Hematopoietic multipotent progenitor cell treated with erythropoietin and hydrocortisone succinate and interleukin-3 and kit ligand, for 17 days (in vitro differentiated cells): ENCODE data around the gene COMTD1.
A peak's percentile ranks its signal among the peaks of the same experiment; 100 is the strongest.

Experiments used
- DNase-seq: peaks from one replicate; pipeline ENCODE4 v3.0.0-alpha.2; 2015; ENCODE audit warnings: low spot score

The COMTD1 gene

DNA sequence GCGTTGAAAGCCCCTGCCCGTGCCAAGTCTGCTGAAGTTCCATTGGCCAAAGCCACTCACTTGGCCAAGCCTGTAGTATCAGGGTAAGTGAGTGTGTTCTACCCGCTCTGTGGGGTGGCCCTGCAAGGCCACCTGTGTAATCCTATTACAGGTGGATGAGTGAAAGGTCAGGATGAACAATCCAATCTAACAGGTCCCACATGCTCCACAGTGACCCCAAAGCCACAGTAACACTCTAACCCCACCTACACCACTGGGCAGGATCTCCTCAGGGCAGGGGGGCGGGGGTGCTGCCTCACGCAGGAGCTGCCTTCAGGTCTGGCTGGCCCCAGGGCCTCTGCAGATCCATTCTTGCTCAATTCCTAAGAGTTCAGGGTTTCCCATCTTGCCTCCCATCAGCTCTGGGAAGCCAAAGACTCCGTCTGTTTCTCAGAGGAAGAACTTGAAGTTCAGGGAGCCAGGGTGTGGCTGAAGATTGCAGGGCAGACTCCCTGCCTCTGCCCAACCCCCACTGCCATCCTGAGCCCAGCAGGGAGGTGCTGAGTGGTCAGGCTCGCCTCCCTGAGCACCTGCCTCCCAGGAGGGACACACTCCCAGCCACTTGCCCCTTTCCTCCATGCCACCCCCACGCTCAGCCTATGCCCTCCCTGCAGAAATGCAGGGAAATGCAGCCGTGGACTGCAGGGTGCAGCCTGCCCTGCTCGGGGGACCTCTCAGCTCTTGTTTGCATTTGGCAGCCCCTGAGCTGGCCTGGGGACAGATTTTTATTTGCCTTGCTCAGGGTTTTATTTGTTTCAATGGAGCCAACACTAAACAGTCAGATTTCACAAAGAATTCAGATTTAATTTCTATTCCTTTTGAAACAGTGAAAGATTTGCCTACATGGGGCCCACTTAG, 9.8 kb upstream of the COMTD1 start:
- no peak for DNase-seq

DNA sequence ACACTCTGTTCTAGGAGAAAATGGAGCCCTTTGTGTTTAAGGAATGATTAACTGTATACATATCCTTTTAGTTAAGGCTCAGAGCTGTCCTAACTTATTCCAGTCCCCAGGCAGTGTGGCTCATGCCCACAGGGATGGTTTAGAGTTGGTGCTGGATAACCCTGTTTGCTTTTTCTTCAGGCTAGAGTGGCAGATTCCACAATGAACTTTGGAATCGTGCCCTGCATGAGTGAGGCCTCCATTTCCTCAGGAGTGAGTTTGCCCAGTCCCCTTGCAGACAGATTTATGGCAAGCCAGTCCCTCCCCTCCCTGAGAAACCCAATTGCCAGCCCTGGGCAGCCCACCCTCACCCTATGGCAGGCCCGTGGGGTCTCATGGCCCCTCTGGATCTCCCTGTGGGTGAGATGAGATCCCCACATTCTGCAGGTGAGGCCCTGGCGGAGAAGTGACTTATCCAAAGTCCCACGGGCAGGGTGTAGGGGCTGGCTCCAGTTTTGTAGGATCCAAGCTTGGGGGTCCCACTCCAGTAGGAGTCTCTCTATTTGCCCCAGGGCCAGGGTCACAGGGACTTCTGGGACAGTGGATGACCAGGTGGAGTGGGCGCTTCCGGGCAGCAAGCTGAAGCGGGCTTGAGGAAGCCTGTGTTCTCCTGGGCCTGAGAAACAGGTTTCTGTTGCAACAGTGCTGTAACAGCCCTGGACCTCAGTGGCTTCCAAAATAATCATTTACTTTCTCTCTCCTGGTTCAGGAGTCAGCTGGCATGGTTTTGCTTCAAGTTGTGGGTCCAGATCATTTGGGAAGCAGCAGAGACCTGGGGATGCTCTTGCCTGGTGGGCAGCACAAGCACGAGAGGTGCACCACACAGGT, 9.0 kb upstream of the COMTD1 start:
- DNase-seq = no peak

DNA sequence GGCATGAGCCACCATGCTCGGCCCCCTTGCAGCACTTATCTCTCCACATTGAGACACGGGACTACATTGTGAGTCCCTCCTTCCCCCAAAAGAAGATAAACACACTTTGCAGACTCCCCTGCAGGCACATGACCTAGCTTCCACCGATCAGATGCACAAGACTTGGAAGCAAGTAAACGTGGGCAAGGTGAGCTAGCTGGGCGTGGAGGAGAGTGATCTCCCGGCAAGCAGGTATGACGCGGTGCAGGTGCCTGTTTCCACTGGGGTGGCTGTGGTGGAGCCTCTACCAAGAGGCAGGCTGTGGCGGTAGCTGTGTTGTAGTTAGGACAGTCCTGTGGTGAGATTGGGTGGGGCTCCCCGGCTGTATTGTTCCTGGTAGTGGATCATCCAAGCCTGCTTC, 7.7 kb upstream of the COMTD1 start:
- DNase-seq = no peak

DNA sequence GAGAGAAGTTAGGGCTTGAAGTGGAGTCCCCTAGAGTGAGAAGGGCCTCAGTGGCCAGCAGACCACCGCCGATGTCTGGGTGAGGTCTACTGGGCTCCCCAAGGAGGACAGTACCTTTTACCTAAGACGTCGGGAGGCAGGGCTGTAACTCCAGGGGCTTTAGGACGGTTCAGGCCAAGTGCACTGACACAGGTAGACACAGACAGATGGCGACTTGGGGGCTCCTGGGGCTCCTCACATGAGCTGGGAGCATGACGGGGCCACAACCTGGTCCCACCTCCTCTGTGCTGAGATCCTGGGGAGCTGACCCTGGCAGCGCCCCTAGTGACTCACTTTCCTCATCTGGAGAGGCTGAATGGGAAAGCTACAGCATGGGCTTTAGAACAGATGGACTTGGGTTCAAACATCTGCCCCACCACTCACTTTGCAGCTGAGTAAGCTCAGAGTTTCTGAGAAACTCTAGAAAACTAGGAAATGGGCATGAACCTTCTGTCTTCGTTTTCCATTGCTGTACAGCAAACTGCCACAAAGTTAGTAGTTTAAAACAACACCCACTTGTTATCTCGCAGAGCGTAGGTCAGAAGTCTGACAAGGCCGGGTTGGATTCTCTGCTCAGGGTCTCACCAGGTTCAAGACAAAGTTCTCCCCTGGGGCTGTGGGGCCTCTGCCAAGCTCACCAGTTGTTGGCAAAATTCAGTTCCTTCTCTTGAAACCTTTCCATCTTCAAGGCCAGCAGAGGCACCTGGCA, 4.7 kb upstream of the COMTD1 start:
- DNase-seq = no peak

DNA sequence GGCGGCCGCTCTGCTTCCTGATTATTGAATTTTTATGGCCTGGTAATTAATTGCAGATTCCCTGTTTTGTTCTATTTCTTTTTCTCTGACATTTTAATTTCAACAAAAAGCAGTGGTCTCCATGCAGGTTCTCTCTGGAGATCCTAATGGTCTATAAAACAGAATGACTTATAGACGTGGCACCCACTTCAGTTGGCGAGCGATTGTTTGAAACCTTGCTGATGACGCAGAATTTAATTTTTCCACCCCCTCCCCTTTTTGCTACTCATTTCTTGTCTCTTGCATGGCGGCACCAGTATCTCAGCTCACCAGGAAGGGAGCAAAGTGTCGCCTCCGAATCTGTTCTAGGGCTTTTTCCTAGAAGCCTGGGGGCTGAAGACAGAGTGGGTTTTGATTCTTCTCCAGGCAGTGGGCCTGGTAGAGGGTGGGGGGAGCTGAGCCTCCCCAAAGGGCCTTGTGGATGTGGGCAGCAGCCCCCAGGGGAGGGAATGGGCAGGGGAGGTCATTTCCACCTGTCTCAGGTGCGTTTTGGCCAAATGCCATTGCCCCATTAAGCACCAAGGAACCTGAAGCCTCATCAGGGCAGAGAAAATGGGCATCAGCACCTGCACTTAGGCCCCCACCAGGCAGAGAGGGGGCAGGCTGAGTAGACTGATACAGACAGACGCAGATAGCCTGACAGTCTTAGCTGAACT, 3.5 kb upstream of the COMTD1 start:
- DNase-seq = no peak

DNA sequence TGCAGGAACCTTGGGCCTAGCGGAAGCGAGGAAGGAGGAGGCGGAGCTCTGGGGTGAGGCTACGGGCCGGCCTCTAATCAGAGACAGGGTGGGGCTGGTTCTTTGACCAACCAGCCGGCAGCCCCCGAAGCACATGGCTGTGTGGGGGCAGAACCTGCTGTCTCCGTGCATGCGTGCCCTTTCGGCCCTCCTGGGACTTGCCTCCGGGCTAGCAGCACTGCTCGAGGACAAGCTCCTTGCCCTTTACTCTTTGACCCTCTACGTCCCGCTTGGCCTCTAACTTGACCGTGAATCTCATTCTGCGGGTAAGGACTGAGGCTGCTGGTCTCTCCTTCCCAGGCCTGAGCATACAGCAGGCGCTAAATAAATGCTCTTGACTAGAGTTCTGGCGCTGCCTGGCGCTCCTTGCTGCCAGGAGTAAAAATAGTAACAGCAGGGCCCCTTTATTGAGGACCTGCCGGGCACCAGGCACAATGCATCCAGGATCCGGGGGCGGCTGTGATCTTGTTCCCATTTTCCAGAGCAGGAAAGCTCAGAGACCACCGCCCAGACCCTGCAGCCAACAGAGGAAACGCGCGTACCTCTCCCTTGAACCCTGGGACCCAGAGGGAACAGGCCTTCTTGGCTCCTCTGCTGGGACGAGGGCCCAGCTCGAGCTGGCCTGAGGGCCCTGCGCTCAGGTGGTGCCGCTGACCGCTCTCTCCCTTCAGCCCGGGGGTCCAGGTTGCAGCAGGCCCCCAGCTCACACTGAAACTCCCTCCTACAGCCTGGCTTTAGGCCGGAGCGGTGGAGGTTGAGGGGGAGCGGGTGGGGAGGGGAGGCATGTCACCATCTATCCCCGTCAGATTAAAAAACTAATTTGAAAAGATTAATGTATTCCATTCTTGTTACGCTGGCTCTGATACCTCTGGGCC, 2.7 kb upstream of the COMTD1 start:
- DNase-seq = no peak

DNA sequence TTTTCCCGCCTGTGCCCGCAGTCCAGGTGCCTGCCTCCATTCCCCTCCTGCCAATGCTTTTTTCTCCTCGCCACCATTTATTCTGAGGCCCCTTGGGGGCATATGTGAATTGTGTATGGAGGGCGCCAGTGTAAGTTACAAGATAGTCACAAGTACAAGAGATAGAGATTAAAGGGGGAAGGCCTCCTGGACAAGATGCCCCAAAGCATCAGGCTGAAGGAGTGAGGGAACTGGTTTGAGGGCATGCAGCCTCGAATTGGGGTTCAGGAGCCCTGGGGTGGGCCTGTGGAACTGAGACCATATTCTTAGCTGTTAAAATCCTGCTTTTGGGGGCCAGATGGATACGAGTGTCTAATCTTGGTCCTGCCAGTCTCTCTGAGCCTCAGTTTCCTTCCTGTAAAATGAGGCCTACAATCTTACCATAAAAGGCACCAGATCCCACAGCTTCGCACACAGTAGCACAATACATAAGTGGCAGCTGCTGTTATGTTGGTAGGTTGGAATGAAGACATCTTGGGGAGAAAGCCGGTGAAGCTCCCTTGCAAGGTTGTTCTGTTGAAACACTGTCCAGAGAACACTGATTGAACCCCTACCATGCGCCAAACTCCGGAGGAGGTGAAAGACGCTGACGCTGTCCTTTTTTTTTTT, 545 bp upstream of the COMTD1 start:
- DNase-seq = no peak

DNA sequence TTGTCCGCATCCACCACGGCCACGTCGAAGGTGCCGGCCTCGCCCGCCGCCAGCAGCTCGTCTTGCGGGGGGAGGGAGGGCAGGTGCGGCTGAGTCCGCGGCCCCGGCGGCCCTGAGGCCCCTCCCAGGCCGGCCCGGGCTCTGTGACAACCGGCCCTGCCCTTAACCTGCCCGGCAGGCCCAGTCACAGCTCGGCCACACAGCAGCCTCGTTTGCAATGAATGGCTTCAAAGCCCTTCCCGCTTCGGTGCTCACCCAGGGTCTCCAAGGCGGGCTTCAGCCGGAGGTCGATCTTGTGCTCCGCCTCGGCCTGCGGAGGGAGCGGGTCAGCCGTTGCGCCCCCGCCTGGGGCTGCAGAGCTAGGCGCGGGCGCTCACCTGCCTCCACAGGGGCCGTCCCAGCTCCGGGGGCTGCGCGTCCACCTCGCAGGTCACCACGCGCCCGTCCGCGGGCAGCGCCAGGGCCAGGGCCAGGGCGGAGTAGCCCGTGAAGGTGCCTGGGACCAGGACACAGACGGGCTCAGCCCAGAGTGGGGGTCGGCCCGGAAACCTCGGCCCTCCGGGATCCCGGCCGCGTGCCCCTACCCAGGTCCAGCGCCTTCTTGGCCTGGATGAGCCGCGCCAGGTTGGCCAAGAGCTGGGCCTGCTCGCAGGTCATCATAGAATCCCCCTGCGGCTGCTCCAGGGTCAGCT, 928 bp downstream of the COMTD1 start:
- DNase-seq = no peak

DNA sequence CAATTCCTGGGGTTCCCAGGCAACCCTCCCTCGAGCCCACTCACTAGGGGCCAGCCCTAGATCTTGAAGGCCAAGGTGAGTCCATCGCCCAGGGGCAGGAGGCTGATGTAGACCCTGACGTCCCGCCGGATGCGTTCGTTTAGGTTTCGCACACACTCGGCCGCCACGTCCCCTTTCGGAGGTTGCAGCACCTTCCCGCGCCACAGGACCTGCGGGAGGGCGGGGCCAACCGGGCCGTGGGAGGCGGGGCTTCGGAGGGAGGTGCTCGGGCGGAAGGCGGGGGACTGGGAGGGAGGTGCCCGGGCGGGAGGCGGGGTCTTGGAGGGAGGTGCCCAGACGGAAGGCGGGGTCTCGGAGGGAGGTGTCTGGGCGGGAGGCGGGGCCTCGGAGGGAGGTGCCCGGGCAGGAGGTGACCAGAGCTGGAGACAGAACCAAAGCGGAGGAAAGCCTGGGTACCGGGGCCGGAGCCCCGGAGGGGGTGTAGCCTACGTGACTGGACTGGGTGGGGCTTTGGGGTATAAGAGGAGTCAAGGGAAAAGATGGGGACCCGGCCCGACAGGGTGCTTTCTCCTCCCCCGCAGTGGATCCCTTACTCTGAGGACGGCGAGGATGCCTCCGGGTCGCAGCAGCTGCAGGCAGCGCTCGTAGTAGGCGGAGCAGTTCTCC, 1.6 kb downstream of the COMTD1 start:
- DNase-seq = peak; percentile 96

DNA sequence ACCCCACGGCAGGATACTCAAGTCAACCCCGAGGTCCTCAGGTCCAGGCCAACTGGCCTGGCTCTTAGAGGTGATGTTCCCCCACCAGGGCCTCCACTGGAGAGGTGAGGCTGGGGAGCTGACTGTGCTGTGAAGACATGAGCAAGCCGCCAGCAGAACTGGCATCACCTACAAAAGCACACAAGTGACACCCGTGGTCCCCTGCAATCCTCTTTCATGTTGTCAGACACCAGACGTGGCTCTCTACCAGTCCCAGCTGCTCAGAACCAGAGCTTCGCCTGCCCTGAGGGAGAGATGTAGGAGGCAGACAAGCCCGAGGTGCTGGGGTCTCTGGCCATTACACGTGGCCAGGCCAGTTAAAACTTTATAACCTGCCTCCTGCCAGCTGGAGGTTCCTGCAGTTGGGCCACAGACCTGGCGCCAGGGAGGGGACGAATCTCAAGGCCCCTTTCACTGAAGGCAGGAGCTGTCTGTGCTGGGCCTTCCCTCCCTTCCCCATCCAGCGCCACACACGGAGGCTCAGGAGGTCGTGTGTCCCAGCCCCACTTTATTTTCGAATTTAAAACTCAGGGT, 2.2 kb downstream of the COMTD1 start:
- no peak for DNase-seq

DNA sequence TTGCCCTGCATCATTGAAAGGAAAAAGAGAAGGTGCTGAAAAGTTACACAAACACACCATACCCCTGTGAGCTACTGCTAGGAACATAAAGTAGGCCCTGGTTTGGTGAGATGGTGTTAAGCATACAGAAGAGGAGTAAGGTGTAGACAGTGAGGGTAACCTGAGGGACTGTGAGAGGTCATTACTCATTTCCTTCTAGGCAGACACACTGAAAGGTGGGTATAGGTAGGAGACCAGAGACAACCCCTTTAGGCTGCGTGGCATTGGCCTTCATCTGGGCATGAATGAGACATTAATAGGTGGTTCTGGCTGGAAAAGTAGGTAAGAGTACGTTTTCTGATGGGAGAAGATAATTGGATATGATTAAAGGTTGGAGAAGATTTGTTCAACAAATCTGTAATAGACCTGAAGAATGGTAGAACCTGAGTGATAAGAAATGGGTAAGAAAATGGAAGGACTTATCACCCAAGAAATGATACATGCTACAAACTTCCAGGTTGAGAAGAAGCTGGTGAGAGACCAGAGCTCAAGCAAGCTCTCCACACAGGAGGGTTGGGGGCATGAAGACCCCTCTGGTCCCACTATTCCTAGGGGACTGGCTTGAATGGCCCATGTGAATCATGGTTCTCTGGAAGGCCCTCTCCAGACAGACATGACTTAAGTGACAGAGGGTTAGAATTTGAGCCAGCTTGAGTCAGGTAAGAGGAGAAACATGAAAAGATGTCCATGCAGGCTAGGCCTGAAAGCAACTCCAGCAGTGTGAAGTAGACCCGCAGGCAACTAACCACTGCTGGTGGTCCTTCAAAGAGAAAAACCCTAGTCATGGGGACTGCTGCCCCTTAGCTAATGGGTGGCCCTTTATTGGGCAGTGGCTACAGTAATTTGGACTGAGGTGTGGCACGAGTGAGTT, 3.8 kb downstream of the COMTD1 start:
- DNase-seq = no peak

DNA sequence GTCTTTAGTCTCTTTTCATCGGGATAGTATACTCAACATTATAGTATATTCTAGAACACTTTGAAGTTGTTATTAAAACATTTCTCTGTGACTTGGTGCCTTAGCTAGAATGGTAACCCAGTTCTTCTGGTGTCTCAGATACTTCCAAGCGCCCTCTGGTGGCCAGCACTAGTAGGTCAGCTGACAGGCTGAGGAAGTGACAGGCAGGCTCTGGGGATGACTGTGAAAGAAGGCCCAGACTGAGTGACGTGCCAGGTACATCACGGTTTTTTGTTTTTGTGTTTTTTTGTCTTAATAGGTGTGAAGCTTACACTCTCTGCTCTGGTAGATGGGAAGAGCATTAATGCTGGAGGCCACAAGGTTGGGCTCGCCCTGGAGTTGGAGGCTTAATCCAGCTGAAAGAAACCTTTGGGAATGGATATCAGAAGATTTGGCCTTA, 5.1 kb downstream of the COMTD1 start:
- DNase-seq = peak; percentile 94

DNA sequence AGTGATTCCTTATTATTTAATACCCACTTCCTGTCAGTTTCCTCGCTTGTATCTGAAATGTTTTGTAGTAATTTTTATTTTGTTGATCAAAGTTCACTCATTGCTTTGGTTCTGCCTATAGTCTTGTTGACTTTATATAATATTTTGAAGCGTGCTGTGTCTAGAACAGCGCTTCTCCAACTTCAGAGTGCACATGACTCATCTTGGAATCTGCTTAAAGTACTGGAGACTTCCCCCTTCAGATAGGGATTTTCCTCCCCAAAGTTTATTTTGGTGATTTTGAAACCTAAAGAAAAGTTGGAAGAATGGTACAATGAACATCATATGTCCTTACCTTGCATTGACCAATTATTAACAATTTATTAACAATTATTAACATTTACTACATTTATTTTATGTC, 5.8 kb downstream of the COMTD1 start:
- no peak for DNase-seq

DNA sequence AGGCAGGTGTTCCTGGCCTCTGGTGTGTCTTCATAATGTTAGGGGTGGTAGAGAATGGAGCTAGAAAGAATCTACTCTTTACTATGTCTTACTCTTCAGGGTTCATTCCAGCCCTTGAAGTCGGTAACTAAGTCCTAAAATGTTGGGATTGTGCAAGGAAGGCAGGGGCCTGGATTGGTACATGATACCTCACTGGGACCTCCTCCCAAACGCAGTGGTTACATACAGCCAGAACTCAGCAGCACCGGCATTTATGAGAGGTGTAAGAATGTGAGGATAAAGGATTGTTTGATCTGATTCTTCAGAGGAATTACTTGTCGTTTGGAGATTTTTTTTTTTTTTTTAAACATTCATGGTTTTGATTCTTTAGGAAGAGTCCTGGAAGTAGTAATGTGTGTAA, 6.9 kb downstream of the COMTD1 start:
- DNase-seq = no peak

DNA sequence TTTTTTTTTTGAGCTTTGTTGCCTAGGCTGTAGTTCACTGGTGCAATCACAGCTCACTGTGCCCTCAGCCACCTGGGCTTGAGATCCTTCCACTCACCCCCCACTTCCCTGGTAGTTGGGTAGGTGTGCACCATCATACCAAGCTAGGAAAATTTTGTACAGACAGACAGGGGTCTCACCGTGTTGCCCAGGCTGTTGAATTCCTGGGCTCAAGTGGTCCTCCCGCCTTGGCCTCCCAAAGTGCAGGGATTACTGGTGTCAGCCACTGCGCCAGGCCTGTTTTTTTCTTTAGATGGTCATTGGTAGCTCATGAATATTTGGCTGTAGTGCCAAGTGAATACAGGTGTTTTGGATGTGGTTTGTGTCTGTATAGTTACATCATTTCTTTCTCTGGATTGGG, 7.5 kb downstream of the COMTD1 start:
- DNase-seq = no peak

DNA sequence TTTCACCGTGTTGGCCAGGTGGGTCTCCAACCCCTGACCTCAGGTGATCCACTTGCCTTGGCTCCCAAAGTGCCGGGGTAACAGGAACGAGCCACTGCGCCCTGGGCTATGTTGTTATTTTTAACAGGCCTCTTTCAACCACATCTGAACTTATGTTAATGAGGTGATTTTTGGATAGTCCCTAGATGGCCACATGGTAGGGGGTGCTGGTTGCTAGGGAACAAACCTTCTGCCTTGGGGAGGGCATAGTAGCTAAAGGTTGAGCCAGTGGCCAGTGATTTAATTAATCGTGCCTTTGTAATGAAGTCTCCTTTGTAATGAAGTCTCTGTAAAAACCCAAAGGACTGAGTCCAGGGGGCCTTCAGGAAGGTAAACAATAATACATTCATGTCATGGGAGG, 9.1 kb downstream of the COMTD1 start:
- DNase-seq = no peak

DNA sequence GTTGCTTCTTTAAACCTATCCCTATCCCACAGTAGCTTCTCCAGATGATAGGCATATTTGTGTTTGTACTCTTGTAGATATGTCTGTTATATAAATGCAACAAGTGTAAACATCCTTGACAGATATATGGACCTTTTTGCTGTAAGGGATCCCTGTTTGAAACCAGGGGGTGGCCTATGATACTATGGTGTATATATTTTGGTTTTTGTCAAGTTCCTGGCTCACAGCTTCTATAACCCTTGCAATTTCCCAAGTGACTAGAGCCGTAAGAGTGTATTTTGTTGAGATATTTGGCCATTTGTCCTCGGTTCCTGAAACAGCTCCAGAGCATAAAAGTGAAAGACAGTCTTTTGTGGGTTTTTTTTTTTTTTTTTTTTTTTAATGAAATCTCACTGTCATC, 9.7 kb downstream of the COMTD1 start:
- no peak for DNase-seq

DNA sequence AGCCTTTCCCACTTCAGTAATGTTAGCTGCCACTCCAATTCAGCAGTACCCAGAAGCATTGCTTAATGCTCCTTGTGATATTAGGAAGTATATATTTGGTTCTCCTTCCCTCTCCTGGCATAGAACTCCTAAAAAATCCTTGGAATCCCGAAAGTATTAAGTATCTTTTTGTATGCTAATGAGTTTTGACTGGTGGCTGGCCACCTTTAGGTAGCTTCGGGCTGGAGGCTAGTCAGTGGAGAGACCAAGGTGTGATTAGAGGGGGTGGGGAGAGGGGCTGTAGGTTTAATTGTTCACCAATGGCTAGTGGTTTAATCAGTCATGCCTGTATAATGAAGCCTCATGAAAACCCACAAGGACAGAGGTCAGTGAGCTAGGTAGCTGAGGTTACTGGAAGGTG, 12.2 kb downstream of the COMTD1 start:
- DNase-seq = no peak
